ENCODE results near the gene KDF1.

DNA sequence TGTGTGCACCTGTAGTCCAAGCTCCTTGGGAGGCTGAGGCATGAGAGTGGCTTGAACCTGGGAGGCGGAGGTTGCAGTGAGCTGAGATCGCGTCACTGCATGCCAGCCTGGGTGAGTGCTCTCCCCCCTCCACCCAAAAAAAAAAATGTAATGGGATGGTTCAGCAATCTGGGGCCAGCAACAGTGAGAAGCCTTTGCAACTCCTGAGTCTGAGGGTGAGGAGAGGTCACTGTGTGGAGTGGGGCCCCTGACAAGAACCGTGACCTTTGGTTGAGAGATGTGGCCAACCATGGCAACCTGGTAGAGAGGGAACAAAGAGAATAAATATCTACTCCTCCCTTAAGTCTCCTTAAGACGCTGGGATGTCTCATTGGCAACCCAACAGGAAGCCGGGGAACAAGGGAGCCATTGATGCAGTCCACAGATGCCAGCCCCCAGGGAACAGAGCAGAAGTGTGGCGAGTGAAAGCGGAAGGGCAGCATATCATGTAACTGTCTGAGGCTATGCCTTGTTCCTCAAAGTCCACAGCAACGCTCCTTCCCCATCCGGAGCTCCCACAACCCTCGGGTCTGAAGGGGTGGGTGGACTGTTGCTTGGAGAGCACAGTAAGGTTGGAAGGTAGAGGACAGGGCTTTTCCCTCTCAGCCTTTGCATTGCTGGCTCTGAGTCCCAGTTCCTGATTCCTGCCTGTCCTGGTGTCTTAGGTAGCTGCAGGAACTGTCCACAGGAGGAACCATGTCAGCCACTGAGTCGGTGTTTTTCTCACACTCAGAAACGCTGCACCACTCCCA is 41.5 kb upstream of the KDF1 start:
- TF ChIP-seq GATA3 (IDR thresholded peaks at IDR 0.05; ENCODE audit: low read depth, low read length), result no peak
- no peak for TF ChIP-seq GATA2 (IDR thresholded peaks at IDR 0.05; ENCODE audit: low read depth, low read length)

Data from SH-SY5Y (cell line).